HEK293 (cell line): ENCODE results near the gene ENO4.

ENCODE experiments used
- CTCF ChIA-PET: fragments of 350-600 bp; formaldehyde crosslinking; extraction: SDS; loops from one replicate; lab custom pipeline; 2021; ENCODE audit warnings: antibody characterized with exemption; lab: Yijun Ruan, JAX
- POLR2A ChIA-PET: fragments of 300-600 bp; formaldehyde crosslinking; extraction: SDS; loops from one replicate; lab custom pipeline; 2020; ENCODE audit warnings: antibody characterized with exemption, inconsistent platforms; lab: Yijun Ruan, JAX
- H3K27ac ChIP-seq: fragments of 200-500 bp; sonication (Bioruptor generic); 2 replicates; pipeline ENCODE4 v1.5.1; 2014; ENCODE audit warnings: low read depth, low read length, control low read depth, inconsistent platforms; ENCODE audit errors: extremely low read depth
- H3K36me3 ChIP-seq, 2 experiments: fragments of 200-500 bp in 1 of 2; sonication (Bioruptor generic) in 1 of 2; 1 replicate in 1 of 2; 2 replicates in 1 of 2; pipeline ENCODE4 v1.5.1; 2014 to 2017; ENCODE audit warnings: inconsistent platforms in 2 of 2, low read length in 2 of 2; ENCODE audit not compliant: control insufficient read depth in 2 of 2, insufficient read depth in 1 of 2
- H3K4me1 ChIP-seq: fragments of 200-500 bp; sonication (Bioruptor generic); 2 replicates; pipeline ENCODE4 v1.5.1; 2014; ENCODE audit warnings: mild to moderate bottlenecking, low read length, inconsistent platforms; ENCODE audit not compliant: control insufficient read depth, insufficient read depth
- H3K4me3 ChIP-seq: 2 replicates; pipeline ENCODE4 v1.5.1; 2011; ENCODE audit warnings: low read depth, mild to moderate bottlenecking, control low read depth, low read length, moderate library complexity
- H3K9me3 ChIP-seq: fragments of 200-500 bp; sonication (Bioruptor generic); 2 replicates; pipeline ENCODE4 v1.5.1; 2014; ENCODE audit warnings: low read depth, low read length, inconsistent platforms; ENCODE audit not compliant: control insufficient read depth, insufficient read depth
- KLF1 ChIP-seq: fragments of 450-650 bp; formaldehyde crosslinking; IDR thresholded peaks from 2 replicates; pipeline ENCODE4 v1.5.1; 2016; ENCODE audit warnings: missing biosample characterization, missing genetic modification characterization
- KLF16 ChIP-seq: fragments of 450-650 bp; formaldehyde crosslinking; IDR thresholded peaks from 2 replicates; pipeline ENCODE4 v1.5.1; 2017; ENCODE audit warnings: missing biosample characterization, missing genetic modification characterization
- WT1 ChIP-seq: fragments of 450-650 bp; formaldehyde crosslinking; IDR thresholded peaks from 2 replicates; pipeline ENCODE4 v1.5.1; 2016; ENCODE audit warnings: missing biosample characterization, missing genetic modification characterization
- ZBTB21 ChIP-seq: fragments of 450-650 bp; formaldehyde crosslinking; IDR thresholded peaks from 2 replicates; pipeline ENCODE4 v1.5.1; 2017; ENCODE audit warnings: missing biosample characterization, missing genetic modification characterization
- ZBTB7A ChIP-seq: fragments of 450-650 bp; formaldehyde crosslinking; IDR thresholded peaks from 2 replicates; pipeline ENCODE4 v1.5.1; 2016; ENCODE audit warnings: low read depth, missing biosample characterization, missing genetic modification characterization
- ZNF114 ChIP-seq: fragments of 450-650 bp; formaldehyde crosslinking; IDR thresholded peaks from 2 replicates; pipeline ENCODE4 v1.5.0; 2017; ENCODE audit warnings: missing biosample characterization, missing genetic modification characterization
- ZNF121 ChIP-seq: fragments of 450-650 bp; formaldehyde crosslinking; IDR thresholded peaks from 2 replicates; pipeline ENCODE4 v1.5.1; 2016; ENCODE audit warnings: missing biosample characterization, missing genetic modification characterization
- ZNF155 ChIP-seq: fragments of 450-650 bp; formaldehyde crosslinking; IDR thresholded peaks from 2 replicates; pipeline ENCODE4 v1.5.1; 2016; ENCODE audit warnings: missing biosample characterization, missing genetic modification characterization
- ZNF157 ChIP-seq: fragments of 450-650 bp; formaldehyde crosslinking; IDR thresholded peaks from 2 replicates; pipeline ENCODE4 v1.5.1; 2016; ENCODE audit warnings: missing biosample characterization, missing genetic modification characterization
- ZNF175 ChIP-seq: fragments of 450-650 bp; formaldehyde crosslinking; IDR thresholded peaks from 2 replicates; pipeline ENCODE4 v1.5.1; 2016; ENCODE audit warnings: missing biosample characterization, missing genetic modification characterization
- ZNF2 ChIP-seq: fragments of 450-650 bp; formaldehyde crosslinking; IDR thresholded peaks from 2 replicates; pipeline ENCODE4 v1.5.1; 2016; ENCODE audit warnings: missing biosample characterization, missing genetic modification characterization
- ZNF239 ChIP-seq: fragments of 450-650 bp; formaldehyde crosslinking; IDR thresholded peaks from 2 replicates; pipeline ENCODE4 v1.5.1; 2016; ENCODE audit warnings: missing biosample characterization, missing genetic modification characterization
- ZNF274 ChIP-seq, 2 experiments: fragments of 200-500 bp in 1 of 2; fragments of 450-650 bp in 1 of 2; sonication (Bioruptor generic) in 1 of 2; formaldehyde crosslinking in 1 of 2; IDR thresholded peaks; 2 replicates each; pipeline versions ENCODE4 v1.5.1 to v1.6.1; 2014 to 2016; ENCODE audit warnings: borderline replicate concordance in 1 of 2, inconsistent platforms in 1 of 2, low read length in 1 of 2, missing biosample characterization in 1 of 2, missing genetic modification characterization in 1 of 2
- ZNF350 ChIP-seq: fragments of 450-650 bp; formaldehyde crosslinking; IDR thresholded peaks from 2 replicates; pipeline ENCODE4 v1.5.0; 2017; ENCODE audit warnings: missing biosample characterization, mild to moderate bottlenecking, missing genetic modification characterization
- ZNF423 ChIP-seq: fragments of 450-650 bp; formaldehyde crosslinking; IDR thresholded peaks from 2 replicates; pipeline ENCODE4 v1.5.1; 2016; ENCODE audit warnings: missing biosample characterization, missing genetic modification characterization
- ZNF514 ChIP-seq: fragments of 450-650 bp; formaldehyde crosslinking; IDR thresholded peaks from 2 replicates; pipeline ENCODE4 v1.5.1; 2016; ENCODE audit warnings: missing biosample characterization, missing genetic modification characterization
- ZNF549 ChIP-seq: fragments of 450-650 bp; IDR thresholded peaks from 2 replicates; pipeline ENCODE4 v1.5.1; 2018; ENCODE audit warnings: missing biosample characterization, missing genetic modification characterization, mild to moderate bottlenecking, inconsistent platforms, moderate library complexity
- ZNF580 ChIP-seq: fragments of 450-650 bp; formaldehyde crosslinking; IDR thresholded peaks from 2 replicates; pipeline ENCODE4 v1.5.1; 2016; ENCODE audit warnings: missing biosample characterization, missing genetic modification characterization
- ZNF610 ChIP-seq: fragments of 450-650 bp; formaldehyde crosslinking; IDR thresholded peaks from 2 replicates; pipeline ENCODE4 v1.5.1; 2016; ENCODE audit warnings: missing biosample characterization, missing genetic modification characterization, borderline replicate concordance
- ZNF626 ChIP-seq: fragments of 450-650 bp; sonication (Bioruptor Pico); formaldehyde crosslinking; IDR thresholded peaks from 2 replicates; pipeline ENCODE4 v1.5.1; 2018; ENCODE audit warnings: missing biosample characterization, missing genetic modification characterization, inconsistent platforms
- ZNF654 ChIP-seq: fragments of 450-650 bp; formaldehyde crosslinking; IDR thresholded peaks from 2 replicates; pipeline ENCODE4 v1.5.1; 2016; ENCODE audit warnings: low read depth, missing biosample characterization, missing genetic modification characterization
- ZNF664 ChIP-seq: fragments of 450-650 bp; formaldehyde crosslinking; IDR thresholded peaks from 2 replicates; pipeline ENCODE4 v1.5.1; 2016; ENCODE audit warnings: missing biosample characterization, missing genetic modification characterization
- ZNF776 ChIP-seq: fragments of 450-650 bp; formaldehyde crosslinking; IDR thresholded peaks from 2 replicates; pipeline ENCODE4 v1.5.0; 2017; ENCODE audit warnings: missing biosample characterization, missing genetic modification characterization, borderline replicate concordance
- ZNF843 ChIP-seq: fragments of 450-650 bp; formaldehyde crosslinking; IDR thresholded peaks from 2 replicates; pipeline ENCODE4 v1.5.1; 2016; ENCODE audit warnings: missing biosample characterization, missing genetic modification characterization
- ZXDB ChIP-seq: fragments of 450-650 bp; formaldehyde crosslinking; IDR thresholded peaks from 2 replicates; pipeline ENCODE4 v1.5.1; 2016; ENCODE audit warnings: missing biosample characterization, missing genetic modification characterization
- TF ChIP-seq, protein P1 (sequence below): fragments of 450-650 bp; formaldehyde crosslinking; IDR thresholded peaks from 2 replicates; pipeline ENCODE4 v1.5.1; 2016; ENCODE audit warnings: missing biosample characterization, missing genetic modification characterization
- TF ChIP-seq, protein P2 (sequence below): fragments of 450-650 bp; IDR thresholded peaks from 2 replicates; pipeline ENCODE4 v1.5.1; 2018; ENCODE audit warnings: missing biosample characterization, mild to moderate bottlenecking, missing genetic modification characterization
- TF ChIP-seq, protein P3 (sequence below): sonication (generic); formaldehyde crosslinking; IDR thresholded peaks from 2 replicates; pipeline ENCODE4 v1.8.1; 2022; ENCODE audit warnings: mild to moderate bottlenecking, moderate library complexity, missing genetic modification reagents

ENO4 gene

GRCh38 chr10:116910910-116911309 lies 61.6 kb downstream of the ENO4 start:
- no peak for TF ChIP-seq ZNF514
- ChIA-PET CTCF (interaction anchor here (0.6 kb wide), 1 partner anchor 33 kb away, joined by 5 read pairs; no protein-coding TSS in a partner anchor), POLR2A (no interaction called here)
- peaks cover 24 to 52% of the 10 kb centered on the region in 2 experiments for H3K36me3 ChIP-seq
- H3K27ac ChIP-seq: no peak overlapping the region
- H3K9me3 ChIP-seq: no peaks in the 10 kb centered on the region
- H3K4me3 ChIP-seq: no peak overlapping the region
- H3K4me1 ChIP-seq: no peaks in the 10 kb centered on the region

DNA sequence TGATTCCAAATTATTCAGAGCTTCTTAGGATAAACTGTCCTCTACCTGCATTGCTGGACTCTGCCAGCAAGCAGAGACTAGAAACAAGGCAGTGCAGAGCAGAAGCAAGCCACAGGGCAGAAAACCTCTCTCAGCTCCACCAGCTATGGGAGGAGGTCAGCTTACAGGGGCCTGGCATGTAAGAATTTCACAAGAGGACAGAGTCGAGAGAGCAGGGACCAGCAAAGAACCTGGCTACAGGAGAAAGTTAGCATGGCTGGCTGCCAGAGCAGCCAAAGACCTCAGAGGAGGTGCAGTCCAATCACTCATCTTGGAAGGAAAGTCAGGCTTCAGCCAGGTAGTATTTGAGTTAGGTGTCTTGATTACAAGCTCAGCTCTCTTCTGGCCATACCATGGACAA lies 62.9 kb downstream of the ENO4 start:
- Histone ChIP-seq H3K9me3 (no peaks in the 10 kb centered on the region), H3K36me3 (peaks cover 19 to 49% of the 10 kb centered on the region in 2 experiments), H3K4me1 (no peaks in the 10 kb centered on the region), H3K4me3 (no peak overlapping the region), H3K27ac (no peak overlapping the region)
- no peak for TF ChIP-seq ZNF2 (tag by site-specific recombination)
- no peak for TF ChIP-seq ZNF175 (tag by site-specific recombination)
- TF ChIP-seq ZNF549: no peak
- TF ChIP-seq WT1 (tag by site-specific recombination): no peak
- TF ChIP-seq ZNF626: no peak
- TF ChIP-seq, protein P1, sequence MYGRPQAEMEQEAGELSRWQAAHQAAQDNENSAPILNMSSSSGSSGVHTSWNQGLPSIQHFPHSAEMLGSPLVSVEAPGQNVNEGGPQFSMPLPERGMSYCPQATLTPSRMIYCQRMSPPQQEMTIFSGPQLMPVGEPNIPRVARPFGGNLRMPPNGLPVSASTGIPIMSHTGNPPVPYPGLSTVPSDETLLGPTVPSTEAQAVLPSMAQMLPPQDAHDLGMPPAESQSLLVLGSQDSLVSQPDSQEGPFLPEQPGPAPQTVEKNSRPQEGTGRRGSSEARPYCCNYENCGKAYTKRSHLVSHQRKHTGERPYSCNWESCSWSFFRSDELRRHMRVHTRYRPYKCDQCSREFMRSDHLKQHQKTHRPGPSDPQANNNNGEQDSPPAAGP (tag by site-specific recombination): no peak
- TF ChIP-seq ZNF121 (tag by site-specific recombination): no peak
- TF ChIP-seq ZNF610: no peak
- TF ChIP-seq, protein P2, sequence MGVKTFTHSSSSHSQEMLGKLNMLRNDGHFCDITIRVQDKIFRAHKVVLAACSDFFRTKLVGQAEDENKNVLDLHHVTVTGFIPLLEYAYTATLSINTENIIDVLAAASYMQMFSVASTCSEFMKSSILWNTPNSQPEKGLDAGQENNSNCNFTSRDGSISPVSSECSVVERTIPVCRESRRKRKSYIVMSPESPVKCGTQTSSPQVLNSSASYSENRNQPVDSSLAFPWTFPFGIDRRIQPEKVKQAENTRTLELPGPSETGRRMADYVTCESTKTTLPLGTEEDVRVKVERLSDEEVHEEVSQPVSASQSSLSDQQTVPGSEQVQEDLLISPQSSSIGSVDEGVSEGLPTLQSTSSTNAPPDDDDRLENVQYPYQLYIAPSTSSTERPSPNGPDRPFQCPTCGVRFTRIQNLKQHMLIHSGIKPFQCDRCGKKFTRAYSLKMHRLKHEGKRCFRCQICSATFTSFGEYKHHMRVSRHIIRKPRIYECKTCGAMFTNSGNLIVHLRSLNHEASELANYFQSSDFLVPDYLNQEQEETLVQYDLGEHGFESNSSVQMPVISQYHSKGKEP (tag by site-specific recombination): no peak
- no peak for TF ChIP-seq ZNF580
- no peak for TF ChIP-seq ZNF239 (tag by site-specific recombination)
- no peak for TF ChIP-seq KLF1 (tag by site-specific recombination)
- TF ChIP-seq, protein P3, sequence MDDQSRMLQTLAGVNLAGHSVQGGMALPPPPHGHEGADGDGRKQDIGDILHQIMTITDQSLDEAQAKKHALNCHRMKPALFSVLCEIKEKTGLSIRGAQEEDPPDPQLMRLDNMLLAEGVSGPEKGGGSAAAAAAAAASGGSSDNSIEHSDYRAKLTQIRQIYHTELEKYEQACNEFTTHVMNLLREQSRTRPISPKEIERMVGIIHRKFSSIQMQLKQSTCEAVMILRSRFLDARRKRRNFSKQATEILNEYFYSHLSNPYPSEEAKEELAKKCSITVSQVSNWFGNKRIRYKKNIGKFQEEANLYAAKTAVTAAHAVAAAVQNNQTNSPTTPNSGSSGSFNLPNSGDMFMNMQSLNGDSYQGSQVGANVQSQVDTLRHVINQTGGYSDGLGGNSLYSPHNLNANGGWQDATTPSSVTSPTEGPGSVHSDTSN: no peak
- POLR2A ChIA-PET: no interaction called here
- CTCF ChIA-PET: no interaction called here

DNA sequence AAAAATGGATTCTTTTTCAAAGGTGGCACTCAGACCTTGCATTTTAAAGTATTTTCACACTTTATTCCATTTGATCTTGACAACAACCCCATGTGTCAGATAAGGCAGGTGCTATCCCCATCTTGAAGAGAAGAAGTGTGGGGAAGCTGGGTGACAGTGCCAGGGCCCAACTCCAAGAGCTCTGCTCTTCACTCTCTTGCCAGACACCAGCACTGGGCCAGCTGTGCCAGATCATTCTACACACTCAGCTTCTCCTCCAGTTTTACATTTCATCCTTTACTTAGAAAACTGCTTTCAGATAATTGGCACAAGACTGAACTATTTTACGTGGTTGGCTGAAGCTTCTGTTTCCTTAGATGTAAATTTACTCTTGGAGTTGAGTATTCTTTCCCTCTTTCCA lies 64.4 kb downstream of the ENO4 start:
- CTCF ChIA-PET: no interaction called here
- POLR2A ChIA-PET: no interaction called here
- H3K27ac ChIP-seq: no peak overlapping the region
- H3K4me3 ChIP-seq: no peak overlapping the region
- H3K9me3 ChIP-seq: no peaks in the 10 kb centered on the region
- no peak for TF ChIP-seq KLF16 (tag by site-specific recombination)
- TF ChIP-seq ZXDB (tag by site-specific recombination): no peak
- H3K4me1 ChIP-seq: no peaks in the 10 kb centered on the region
- H3K36me3 ChIP-seq: peaks cover 15 to 47% of the 10 kb centered on the region in 2 experiments

DNA sequence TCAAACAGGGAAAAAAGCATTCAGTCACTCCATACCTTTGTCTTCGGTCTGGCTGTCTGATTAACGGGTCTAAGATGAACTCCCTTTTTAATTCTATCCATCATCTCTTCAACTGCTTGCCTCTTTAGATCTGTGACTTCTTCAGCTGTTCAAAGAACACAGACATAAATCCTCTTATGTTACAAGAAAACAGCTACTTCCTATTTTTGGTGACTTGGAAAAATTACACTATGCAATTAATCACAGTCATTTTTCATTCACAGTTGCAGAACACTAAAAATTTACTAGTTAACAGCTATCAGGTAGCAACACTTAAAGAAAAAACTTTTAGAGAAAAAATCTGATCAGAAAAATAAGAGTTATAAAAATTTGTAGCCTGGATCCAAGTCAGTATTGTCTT lies 66.0 kb downstream of the ENO4 start:
- ChIA-PET POLR2A (no interaction called here), CTCF (no interaction called here)
- Histone ChIP-seq H3K9me3 (no peaks in the 10 kb centered on the region), H3K36me3 (peaks cover 15 to 60% of the 10 kb centered on the region in 2 experiments), H3K4me3 (no peak overlapping the region), H3K27ac (no peak overlapping the region), H3K4me1 (no peaks in the 10 kb centered on the region)
- TF ChIP-seq ZNF843 (no peak), ZNF664 (no peak), ZNF423 (tag by site-specific recombination) (no peak), ZNF776 (tag by site-specific recombination) (no peak), ZBTB7A (no peak), ZNF157 (no peak), ZNF114 (no peak), ZNF155 (tag by site-specific recombination) (no peak), ZNF274 (IDR thresholded peaks at IDR 0.05; ENCODE audit: low read length) (no peak), ZNF274 (tag by site-specific recombination; IDR thresholded peaks at IDR 0.05; ENCODE audit: borderline replicate concordance) (no peak), ZNF654 (no peak), ZBTB21 (tag by site-specific recombination) (no peak), ZNF350 (no peak)
